ENCODE data around the gene TMEM170A. TPM values are rescaled to one million over a fixed set of nuclear protein-coding genes. Genes with fewer than 3 reads are reported as not detected.

Gene TMEM170A
- total RNA-seq, 1 experiment from 2014 or later: 46.8 TPM

DNA sequence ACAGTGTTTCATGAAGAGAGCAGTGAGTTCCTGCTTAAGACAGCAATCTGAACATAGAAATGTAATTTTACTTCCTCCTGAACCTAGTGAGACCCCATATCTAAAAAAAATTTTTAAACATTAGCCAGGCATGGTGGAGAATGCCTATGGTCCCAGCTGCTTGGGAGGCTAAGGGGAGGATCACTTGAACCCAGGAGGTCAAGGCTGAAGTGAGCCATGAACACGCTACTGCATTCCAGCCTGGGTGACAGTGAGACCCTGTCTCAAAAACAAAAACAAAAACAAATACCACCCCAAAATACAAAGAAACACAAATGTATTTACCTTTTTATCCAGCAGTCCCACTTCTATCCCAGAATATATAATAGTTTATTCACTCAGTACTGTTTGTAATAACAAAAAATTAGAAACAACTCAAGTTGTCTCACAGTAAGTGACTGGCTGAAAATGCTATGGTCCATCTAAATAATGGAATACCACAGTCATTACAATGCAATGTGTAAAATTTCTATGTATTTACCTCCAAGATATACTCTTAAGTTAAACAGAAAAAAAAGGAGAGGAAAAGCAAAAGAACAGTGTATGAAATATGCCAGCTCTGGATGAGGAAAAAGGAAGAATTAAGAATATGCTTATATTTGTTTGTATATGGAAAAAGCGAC is 47.5 kb downstream of the TMEM170A start:
- Histone ChIP-seq H3K4me2 (ENCODE audit: insufficient read depth, insufficient read length, low read length) (no peak overlapping the region), H2AK5ac (ENCODE audit: insufficient read length, low read length) (no peak overlapping the region), H3K79me1 (ENCODE audit: insufficient read depth, low read depth, low read length, poor library complexity, severe bottlenecking) (peaks cover 10% of the 10 kb centered on the region), H3K14ac (ENCODE audit: insufficient read depth, low read length) (no peak overlapping the region), H3K23ac (ENCODE audit: insufficient read length, low read depth, low read length) (no peak overlapping the region), H3K56ac (ENCODE audit: insufficient read length, low read depth, low read length) (no peak overlapping the region), H3K4me1 (ENCODE audit: insufficient read depth, low read length) (no peaks in the 10 kb centered on the region; the same call in 1 of the 2 replicates), H2BK20ac (ENCODE audit: low read depth, low read length, poor library complexity, severe bottlenecking) (no peak overlapping the region), H3K23me2 (ENCODE audit: insufficient read length, low read depth, low read length, poor library complexity, severe bottlenecking) (no peaks in the 10 kb centered on the region), H2BK15ac (ENCODE audit: low read depth, low read length) (no peak overlapping the region), H4K5ac (ENCODE audit: insufficient read length, low read depth, low read length) (no peak overlapping the region), H4K20me1 (ENCODE audit: control insufficient read depth, insufficient read depth, insufficient read length) (no peaks in the 10 kb centered on the region), H3K9ac (ENCODE audit: extremely low read depth, insufficient read length, low read length) (no peak overlapping the region), H3K4ac (ENCODE audit: low read depth, low read length) (no peak overlapping the region), H4K8ac (replicated peaks; ENCODE audit: insufficient read length, low read depth, low read length) (no peak overlapping the region), H3K27ac (ENCODE audit: insufficient read length, low read depth, low read length) (no peak overlapping the region), H3K79me2 (ENCODE audit: insufficient read depth, low read length) (peaks cover 12% of the 10 kb centered on the region; the same call in 1 of the 2 replicates), H3K9me3 (ENCODE audit: control insufficient read depth, low read depth, low read length) (no peaks in the 10 kb centered on the region), H3T11ph (ENCODE audit: low read length) (no peak overlapping the region), H2BK120ac (ENCODE audit: low read depth, low read length, poor library complexity, severe bottlenecking) (no peak overlapping the region), H2AFZ (ENCODE audit: low read length) (no peak overlapping the region), H4K91ac (ENCODE audit: insufficient read length, low read depth, low read length) (no peak overlapping the region), H2BK12ac (ENCODE audit: insufficient read length, low read depth, low read length) (no peak overlapping the region), H2BK5ac (ENCODE audit: insufficient read length, low read length) (no peak overlapping the region), H3K18ac (ENCODE audit: insufficient read length, low read depth, low read length) (no peak overlapping the region), H3K27me3 (ENCODE audit: insufficient read depth, low read length) (no peaks in the 10 kb centered on the region)
- DNase-seq: no peak
- WGBS (ENCODE audit: extremely low coverage, insufficient read length, low lambda C conversion rate): no CpG with 5 or more reads among the region's 2 CpGs
- Mint-ChIP-seq H3K27ac (no peak overlapping the region; a peak in 2 of 7 replicates), H3K4me3 (no peak overlapping the region), H3K4me1 (peaks cover 46 to 48% of the 10 kb centered on the region in 2 experiments), H3K9me3 (no peaks in the 10 kb centered on the region), H3K27me3 (ENCODE audit: low read depth) (no peaks in the 10 kb centered on the region), H3K36me3 (ENCODE audit: insufficient read depth in 1 of 3, low read depth in 3 of 3) (peaks cover 4 to 18% (median 12%) of the 10 kb centered on the region in 3 experiments; a peak in 6 of 7 replicates)
- TF ChIP-seq, protein P1, sequence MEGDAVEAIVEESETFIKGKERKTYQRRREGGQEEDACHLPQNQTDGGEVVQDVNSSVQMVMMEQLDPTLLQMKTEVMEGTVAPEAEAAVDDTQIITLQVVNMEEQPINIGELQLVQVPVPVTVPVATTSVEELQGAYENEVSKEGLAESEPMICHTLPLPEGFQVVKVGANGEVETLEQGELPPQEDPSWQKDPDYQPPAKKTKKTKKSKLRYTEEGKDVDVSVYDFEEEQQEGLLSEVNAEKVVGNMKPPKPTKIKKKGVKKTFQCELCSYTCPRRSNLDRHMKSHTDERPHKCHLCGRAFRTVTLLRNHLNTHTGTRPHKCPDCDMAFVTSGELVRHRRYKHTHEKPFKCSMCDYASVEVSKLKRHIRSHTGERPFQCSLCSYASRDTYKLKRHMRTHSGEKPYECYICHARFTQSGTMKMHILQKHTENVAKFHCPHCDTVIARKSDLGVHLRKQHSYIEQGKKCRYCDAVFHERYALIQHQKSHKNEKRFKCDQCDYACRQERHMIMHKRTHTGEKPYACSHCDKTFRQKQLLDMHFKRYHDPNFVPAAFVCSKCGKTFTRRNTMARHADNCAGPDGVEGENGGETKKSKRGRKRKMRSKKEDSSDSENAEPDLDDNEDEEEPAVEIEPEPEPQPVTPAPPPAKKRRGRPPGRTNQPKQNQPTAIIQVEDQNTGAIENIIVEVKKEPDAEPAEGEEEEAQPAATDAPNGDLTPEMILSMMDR (conservative IDR thresholded peaks at IDR 0.05): no peak

Data from H9 (cell line).